COR-L47 (cell line): ENCODE data around the gene DIPK1B.
A peak's percentile ranks its signal among the peaks of the same experiment; 100 is the strongest.

ENCODE experiments used
- DNase-seq: peaks from one replicate; lab custom pipeline; 2025; lab: John Stamatoyannopoulos, UW

The DIPK1B gene

DNA sequence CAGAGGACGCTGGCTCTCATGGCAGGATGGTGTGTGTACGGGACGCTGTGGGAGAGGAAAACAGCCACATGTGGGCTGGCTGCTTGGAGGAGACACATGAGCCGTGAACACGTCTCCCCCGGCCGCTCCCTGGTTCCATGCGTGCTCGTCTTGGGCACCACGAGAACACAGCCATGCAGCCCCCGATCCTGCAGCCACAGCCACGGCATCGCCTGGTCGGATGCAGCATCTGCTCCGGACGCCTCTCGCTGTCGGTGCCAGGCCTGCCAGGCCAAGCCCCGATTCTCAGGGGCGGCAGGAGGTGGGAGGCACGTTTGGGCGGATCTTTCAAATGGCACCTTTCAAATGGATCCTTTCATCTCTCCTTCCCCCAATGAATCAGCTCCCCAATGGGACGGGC lies 27.1 kb downstream of the DIPK1B start:
- DNase-seq = no peak

DNA sequence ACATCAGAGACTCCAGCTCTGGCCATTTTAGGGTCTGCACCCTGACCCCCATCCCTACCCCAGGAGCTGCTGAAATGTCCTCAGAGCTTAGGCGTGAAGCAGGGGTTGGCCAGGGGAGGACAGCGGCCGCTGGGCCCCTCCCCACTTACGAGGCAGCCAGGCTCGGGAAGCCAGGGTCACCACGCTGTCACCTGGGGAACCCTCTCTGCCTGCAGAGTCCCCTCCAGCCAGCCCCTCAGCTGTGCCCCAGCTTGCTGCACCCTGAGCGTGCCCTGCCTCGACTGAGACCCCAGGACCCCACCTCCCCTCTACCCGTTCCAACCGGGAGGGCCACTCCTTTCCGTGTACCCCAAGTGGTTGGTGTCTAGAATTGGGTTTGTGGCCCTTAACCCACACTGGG lies 27.7 kb downstream of the DIPK1B start:
- DNase-seq = no peak

DNA sequence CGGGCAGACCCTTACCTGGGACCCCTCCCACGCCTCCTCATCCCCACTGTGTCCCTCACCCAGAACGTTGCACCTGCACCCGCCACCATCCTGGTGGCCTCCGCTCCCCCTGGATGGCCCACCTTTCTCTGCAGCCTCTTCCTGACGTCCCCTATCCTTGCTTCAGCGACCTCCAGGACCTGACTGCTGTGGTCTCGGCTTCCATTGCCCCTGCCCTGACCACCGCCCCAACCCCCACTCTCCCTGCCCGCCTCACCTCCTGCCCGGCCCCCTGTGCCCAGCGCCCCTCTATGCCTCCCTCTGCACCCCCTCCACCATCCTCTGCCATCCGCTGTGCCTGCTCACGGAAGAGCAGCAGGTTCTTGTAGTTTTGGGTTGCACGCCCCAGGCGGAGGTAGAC lies 28.1 kb downstream of the DIPK1B start:
- DNase-seq = no peak

DNA sequence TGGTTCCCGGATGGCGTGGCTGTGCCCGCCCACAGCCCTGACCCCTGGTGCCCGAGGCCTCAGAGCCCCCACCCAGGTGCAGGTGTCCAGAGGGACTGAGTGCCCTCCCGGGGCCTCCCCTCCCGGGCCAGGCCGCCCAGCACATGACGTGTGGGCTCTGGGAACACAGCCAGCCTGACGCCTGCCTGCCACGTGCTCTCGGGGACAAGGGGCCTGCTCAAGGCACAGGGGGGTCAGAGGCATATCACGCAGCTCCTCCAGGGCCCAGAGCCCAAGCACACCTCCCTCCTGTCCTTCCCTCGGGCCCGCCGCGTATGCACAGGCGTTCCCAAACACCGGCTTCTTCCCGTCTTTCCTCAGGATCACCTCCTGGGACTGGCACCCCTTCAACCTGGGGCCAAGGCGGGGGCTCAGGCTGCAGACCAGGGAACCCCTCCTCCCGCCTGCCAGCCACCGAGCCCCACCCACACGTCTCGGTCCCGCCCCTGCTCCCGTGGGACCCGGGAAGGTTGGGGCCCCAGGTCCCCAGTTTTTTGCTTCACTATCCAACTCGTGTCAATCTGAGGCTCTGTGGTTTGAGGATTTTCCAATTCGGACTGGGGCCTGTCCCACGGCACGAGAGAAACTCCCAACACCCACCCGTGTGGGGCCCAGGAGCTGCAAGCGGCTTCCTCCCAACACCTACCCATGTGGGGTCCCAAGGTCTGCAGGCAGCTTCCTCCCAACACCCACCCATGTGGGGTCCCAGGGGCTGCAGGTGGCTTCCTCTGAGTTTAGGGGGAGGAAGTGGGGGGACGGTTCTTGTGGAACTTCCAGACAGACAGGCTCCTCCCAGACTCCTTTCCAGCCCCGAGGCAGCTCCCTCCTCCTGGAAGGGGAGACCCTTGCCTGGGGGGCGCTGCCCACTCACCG lies 28.9 kb downstream of the DIPK1B start:
- DNase-seq = no peak

DNA sequence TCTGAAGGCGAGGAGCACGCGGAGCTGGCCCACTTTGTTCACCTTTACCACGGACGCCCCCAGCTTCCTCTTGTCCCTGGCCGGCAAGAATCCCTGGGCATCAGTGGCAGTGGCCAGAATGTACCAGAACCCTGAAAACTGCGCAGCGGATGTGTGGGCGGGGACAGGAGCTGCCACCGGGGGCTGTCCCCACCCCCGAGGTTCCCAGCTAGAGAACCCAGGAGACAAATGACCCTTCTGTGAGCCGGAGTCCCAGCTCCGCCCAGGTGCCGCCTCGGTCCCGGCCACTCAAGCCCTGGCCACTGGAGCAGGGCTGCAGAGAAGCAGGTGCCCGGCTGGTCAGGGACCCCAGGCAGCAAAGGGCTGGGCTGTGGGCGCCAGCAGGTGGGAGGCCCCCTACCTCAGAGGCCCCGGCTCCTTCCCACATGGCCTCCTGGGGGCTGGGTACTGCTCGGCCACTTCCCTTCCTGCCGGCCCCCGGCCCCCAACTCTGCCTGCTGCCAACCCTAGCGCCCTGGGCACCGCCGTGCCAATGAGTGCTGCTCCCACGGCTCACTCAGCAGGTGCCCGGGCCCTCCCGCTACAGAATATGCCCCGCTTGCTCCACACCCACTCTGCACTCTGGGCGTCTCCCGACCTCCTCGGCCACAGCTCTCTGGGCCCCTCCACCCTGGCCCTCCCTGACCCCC lies 29.7 kb downstream of the DIPK1B start:
- DNase-seq = no peak

DNA sequence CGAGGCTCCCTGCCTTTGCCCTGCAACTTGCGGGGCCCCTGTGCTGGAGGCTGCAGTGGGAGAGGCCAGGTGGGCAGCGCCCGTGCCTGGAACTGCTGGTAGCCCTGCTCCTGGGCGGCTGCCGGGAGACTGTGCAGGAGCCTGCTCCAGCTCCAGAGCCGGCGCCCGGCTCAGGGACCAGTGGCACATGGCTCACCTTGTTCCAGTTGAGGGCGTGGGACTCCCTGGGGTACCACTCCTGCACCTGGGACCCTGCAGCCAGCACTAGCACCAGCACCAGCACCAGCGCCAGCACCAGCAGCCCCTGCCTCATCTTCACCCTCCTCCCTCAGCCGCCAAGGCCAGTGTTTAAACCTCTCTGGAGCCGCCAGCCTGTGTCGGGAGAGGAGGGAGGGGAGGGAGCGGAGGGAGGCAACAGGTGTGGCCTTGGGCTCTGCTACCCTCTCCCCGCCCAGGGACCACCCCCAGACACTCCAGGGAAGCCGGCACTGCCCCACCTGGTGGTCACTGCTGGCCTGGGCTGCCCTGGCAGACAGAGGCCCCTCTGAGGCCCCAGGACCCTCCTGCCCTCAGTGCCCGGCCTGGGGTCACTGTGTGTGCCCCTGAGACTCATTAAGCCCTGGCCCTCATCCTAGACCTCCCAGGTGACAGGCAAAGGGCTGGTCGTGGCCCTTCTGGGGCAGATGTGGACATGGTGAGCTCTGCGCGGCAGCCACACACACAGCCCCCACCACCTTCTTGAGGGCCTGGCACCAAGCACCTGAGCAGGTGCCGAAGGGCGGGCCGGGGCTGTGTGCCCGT lies 30.4 kb downstream of the DIPK1B start, which contains the start of gene LCN10:
TSS of gene LCN10 (minus strand) at position 350 of the 801 bp plus-strand sequence. CDS start at position 313, 37 bp downstream.
- peak; percentile 17 for DNase-seq

DNA sequence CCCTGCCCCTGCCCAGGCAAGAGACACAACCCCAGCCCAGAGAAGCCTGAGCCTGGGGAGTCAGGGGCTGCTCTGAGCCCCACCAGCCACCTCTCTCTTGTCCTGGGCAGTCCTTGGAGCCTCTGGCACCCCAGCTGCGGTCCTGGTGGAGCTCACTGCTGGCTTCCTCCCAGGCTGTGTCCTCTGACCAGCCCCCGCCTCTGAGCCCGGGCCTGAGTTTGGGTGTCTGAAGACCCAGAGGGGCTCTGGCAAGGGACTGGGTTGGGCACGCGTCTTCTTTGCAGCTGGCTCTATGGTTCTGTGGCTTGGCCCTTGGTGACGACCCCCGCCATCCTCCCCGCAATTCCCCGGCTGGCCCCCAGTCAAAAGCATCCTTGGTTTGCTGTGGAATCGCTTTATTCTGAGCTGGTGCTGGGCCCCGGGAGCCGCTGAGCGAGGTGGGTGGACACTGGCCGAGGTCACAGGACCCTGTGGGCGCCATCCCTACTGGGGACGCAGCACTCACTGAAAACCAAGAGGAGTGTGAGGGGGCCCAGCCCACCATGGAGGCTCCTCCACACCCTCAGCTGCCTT lies 31.4 kb downstream of the DIPK1B start:
- DNase-seq = no peak

DNA sequence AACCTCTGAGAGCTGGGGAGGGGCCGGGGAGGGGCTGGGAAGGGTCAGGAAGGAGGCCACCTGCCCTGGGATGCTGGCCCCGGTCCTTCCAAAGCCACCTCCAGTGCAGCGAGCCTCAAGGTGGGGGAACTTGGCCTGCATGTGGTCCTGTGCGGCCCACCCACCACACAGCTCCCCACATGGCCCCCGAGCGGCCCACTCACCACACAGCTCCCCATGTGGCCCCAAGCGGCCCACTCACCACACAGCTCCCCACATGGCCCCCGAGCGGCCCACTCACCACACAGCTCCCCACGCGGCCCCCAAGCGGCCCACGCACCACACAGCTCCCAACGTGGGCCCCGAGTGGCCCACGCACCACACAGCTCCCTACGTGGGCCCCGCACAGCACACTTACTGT lies 32.4 kb downstream of the DIPK1B start:
- no peak for DNase-seq

DNA sequence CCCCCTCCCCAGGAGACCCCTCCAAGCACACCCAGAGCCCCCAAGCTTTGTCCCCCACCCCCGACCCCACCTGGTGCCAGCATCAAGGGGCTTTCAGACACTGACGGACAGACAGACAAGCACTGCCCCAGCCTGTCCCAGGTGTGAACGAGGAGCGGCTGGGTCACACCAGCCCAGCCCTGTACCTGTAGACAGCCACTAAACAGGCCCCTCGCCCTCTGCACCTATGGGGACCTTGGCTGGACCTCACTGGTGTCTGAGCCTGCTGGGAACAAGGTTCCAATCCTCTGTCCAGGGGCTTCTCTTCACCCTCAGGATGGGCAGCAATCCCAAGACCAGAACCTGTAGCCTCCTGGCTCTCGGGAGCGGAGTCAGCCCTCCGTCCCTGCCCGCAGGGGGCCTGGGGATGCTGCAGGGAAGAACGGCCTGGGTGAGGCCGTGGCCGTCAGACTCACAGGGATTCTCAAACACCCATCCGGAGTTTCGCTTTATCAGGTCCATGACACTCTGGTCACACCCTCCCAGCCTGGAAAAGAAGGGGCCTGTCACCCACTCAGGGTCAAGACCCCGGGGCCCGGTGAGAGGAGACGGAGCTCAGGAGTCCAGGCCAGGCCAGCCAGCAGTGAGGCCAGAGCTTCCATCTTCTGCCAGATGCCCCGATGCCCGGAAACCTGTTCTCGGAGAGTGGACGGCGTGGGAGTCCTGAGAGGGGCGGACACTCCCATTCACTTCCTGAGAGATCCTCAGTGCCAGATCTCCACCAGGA lies 33.2 kb downstream of the DIPK1B start:
- DNase-seq = no peak

DNA sequence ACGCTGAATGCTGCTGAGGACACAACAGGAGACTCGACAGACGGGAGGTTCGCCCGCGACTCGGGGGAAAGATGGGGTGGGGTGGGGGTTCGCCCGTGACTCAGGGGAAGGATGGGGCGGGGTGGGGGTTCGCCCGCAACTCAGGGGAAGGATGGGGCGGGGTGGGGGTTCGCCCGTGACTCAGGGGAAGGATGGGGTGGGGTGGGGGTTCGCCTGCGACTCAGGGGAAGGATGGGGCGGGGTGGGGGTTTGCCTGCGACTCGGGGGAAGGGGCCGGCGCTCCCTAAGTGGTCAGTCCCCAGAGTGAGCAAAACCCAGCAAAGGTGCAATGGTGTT lies 33.8 kb downstream of the DIPK1B start:
- no peak for DNase-seq

DNA sequence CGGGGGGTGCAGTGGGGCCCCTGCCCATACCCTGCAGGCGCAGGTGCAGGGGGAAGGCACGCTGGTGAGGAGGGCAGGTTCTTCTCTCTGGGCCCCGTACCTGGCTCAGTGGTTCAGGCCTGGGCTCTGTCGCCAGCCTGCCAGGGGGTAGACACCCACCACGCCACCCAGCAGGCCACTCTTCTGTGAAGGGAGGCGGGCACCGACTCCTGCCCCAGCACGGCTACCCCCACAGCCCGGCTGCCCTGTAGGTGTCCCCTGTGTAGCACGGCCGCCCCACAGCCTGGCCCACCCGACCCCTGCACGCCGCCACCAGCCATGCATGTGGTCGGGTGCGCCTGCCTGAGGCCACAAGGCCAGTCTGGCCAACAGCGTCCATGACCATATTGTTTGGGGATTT lies 34.2 kb downstream of the DIPK1B start:
- DNase-seq = no peak

DNA sequence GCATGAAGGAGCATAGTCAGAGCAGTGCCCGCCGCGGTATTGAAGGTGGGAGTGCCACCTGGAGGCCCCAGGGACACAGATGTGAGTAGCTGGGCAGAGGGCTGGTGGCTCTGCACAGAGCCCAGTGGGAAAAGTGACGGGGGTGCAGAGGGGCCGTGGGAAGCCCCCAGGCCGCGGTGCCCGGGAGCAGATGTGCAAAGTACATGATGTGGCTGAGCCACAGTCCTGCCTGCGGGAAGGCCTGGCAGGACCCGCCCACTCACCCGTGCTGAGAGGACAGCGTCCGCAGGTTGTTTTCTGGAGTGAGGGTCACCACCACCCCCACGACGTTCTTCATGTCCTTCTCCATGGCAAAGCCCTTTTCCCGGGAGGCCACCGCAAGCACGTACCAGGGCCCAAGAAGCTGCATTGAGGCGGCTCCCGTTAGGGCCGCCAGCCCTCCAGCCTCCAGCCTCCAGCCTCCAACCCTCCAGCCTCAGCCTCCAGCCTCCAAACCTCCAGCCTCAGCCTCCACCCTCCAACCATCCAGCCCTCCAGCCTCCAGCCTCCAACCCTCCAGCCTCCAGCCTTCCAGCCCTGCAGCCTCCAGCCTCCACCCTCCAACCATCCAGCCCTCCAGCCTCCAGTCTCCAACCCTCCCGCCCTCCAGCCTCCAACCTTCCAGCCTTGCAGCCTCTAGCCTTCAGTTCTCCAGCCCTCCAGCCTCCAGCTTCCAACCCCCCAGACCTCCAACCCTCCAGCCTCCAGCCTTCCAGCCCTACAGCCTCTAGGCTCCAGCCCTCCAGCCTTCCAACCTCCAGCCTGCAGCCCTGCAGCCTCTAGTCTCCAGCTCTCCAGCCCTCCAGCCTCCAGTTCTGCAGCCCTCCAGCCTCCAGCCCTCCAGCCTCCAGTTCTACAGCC lies 35.0 kb downstream of the DIPK1B start:
- DNase-seq = no peak

DNA sequence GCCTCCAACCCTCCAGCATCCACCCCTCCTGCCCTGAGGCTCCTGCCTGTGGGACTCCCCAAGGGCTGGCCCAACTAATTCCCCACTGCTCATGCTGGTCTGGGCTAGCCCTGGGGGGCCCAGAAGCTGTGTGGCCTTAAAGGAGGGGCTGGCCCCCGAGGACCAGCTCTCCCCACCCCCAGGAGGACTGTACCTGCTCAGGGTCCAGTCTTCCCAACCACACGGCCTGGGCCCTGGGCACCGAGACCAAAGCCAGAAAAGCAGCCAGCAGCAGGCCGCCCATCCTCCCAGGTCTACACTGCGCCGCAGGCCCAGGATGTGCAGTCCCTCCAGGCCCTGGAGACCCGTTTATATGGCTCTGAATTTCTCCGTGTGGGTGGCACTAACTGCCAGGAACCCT lies 35.8 kb downstream of the DIPK1B start, which contains the start of gene LCN6:
TSS of gene LCN6 (minus strand) at position 325 of the 400 bp plus-strand sequence. CDS start at position 283, 42 bp downstream.
- no peak for DNase-seq

DNA sequence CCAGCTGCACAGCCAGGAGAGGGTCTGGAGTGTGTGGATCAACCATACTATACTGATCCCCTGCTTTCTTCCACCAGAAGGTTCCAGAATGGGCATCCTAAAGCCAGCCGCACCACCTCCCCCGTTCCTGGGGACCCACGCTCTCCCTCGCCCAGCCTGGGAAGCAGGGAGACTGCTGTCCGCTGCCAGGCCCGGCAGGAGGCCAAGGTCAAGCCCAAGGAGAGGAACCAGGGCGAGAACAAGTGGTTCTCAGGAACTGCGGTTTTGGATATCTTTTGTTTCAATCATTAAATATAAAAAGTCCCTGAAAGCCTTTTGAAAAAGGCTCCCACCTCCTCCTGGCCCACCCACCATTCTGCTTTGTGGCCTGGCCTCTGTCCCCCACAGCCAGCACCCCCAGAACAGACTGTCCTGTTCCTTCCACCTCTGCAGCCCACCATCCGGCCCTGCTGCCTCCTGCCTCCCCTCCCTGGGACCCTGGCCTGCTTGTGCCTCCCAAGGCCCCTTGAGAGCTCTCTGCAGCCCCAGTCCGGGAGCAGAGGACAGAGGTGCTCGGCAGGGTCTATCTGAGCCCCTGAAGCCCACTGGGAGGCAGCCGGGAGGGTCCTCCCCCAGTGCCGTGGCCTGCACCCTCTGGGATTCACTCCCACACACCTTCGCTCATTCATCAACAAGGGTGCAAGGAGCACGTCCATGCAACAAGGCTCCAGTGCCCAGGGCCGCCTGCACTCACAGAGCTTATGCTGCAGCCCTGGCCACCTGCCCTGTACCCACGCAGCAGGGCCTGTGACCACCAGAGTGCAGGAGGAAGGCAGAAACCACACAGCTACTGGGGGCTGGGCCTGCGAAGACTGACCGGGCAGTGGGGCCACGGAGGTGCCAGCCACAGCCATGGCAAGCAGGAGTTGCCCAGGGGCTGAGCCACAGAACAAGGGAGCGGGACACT lies 36.6 kb downstream of the DIPK1B start:
- DNase-seq = no peak

DNA sequence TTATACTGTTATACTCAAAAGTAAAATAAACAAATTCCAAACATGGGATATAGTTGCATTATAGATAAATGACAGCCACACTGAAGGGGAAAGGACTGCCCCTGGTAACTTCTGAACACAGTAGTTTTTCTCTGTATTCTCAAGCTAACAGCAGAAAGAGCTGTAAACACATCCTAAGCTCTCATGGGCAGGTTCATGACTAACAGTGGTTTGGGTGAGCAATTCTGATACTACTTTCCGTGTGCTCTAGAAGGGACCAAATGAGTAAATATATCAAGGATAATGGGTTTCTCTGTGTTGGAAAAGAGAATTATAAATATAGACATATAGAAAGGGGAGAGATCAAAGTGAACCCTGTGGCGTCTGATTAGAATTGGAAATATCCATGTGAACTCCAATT lies 38.2 kb downstream of the DIPK1B start:
- no peak for DNase-seq

DNA sequence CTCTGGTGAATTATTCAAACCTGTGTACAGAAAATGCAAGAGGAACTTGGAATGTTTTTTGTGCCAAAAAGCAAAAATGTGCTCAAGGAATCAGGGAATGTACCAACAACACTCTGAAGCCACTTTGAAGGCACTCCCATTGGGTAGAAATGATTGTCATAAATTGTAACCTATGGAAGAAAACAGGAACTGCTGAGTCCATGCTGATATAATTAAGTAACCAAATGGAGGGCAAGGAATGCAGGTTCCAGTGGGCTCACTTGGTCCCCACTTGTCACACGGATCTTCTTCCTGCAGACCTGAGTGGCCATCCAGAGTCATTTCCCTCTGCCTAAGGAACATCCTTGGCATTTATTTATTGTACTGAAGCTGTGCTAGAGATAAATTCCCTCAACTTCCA lies 38.9 kb downstream of the DIPK1B start:
- DNase-seq = no peak

DNA sequence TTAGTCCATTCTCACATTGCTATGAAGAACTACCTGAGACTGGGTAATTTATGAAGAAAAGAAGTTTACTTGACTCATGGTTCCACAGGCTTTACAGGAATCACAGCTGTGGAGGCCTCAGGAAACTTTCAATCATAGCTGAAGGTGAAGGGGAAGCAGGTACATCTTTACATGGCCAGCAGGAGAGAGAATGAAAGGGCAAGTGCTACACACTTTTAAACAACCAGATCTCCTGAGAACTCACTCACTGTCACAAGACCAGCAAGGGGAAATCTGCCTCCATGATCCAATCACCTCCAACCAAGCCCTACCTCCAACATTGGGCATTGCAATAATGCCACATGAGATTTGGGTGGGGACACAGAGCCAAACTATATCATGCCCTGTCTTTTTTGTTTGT lies 39.4 kb downstream of the DIPK1B start:
- DNase-seq = no peak

DNA sequence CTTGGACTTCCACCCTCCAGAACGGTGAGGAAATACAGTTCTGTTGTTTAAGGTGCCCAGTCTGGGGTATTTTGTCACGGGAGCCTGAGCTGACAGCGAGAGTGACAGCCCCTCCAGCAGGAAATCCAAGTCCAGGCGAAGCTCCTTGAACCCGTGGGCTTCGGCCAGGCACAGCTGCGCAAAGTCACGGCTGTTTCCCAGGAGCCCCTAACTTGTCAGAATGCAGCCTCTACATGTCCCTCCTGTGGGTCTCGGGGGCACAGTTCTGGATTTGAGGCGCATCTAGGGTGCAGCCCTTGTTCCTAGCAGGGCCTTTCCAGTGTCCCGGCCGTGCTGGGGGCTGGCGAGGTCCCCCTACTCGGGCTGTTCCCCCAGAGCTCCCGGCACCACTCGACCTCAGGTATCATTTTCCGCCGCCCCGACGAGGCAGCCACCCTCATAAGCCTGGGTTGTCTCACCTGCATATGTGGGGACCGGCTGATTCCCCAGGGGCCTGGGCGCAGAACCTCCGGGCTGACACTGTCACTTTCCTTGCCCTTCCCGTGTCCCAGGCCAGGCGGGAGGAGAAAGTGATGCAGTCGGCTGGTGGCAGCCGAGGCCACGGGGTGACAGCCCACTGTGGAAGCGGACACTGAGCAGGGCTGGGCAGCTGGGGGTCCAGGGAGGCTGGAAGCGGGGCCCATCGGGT lies 41.1 kb downstream of the DIPK1B start:
- DNase-seq = no peak
